Measurements from ENCODE around the gene TBCA. TPM values are rescaled to one million over a fixed set of nuclear protein-coding genes. Genes with fewer than 3 reads are reported as not detected.

Gene TBCA
- total RNA-seq, 1 experiment from 2014 or later = 302 TPM

DNA sequence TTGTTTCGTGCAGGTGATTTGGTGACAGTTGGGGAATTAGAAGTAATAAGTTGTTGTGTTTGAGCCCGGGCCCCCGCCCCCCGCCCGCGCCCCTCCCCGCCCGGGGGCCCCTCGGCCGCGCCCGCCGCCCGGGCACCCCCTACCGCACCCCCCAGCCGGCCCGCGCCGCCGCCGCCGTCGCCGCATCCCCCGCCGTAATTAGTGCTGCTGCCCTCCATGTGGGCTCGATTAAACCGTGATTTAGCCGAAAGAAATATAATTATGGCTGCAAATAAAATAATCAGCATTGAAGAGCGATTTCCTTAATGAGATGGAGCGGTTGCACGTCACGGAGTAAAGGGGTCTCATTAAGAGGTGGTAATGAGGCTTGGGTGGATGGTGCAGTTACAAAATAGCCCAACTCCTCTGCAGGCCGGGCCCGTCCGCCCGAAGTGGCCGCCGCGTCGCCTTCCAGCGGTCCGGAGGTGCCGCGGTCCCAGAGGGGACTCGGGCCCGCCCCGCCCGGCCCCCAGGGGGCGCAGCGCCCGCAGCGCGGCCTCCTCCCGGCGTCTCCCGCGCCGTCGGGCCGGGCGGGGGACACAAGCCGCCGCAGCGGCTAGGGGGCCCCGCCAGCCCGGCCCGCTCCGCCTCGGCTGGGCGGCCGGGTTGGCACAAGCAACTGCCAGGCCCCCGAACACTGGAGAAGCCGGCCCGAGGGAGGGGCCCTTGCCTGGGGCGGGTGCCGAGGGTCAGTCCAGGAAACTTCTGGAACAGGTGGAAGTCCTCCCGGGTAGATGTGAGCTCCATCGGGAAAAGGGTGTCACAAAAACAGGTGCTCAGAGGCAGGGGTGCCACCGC lies 130.8 kb downstream of the TBCA start:
- POLR2A ChIA-PET = no interaction called here
- no peaks in the 10 kb centered on the region for H3K4me1 ChIP-seq (ENCODE audit: control insufficient read depth, insufficient read depth, low read length)
- intact Hi-C loops (cut with micrococcal nuclease; ENCODE audit: unreplicated experiment) = no loop called here
- TF ChIP-seq, protein P1, sequence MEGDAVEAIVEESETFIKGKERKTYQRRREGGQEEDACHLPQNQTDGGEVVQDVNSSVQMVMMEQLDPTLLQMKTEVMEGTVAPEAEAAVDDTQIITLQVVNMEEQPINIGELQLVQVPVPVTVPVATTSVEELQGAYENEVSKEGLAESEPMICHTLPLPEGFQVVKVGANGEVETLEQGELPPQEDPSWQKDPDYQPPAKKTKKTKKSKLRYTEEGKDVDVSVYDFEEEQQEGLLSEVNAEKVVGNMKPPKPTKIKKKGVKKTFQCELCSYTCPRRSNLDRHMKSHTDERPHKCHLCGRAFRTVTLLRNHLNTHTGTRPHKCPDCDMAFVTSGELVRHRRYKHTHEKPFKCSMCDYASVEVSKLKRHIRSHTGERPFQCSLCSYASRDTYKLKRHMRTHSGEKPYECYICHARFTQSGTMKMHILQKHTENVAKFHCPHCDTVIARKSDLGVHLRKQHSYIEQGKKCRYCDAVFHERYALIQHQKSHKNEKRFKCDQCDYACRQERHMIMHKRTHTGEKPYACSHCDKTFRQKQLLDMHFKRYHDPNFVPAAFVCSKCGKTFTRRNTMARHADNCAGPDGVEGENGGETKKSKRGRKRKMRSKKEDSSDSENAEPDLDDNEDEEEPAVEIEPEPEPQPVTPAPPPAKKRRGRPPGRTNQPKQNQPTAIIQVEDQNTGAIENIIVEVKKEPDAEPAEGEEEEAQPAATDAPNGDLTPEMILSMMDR (IDR thresholded peaks at IDR 0.05) = peak; percentile 85
- TF ChIP-seq, protein P2, sequence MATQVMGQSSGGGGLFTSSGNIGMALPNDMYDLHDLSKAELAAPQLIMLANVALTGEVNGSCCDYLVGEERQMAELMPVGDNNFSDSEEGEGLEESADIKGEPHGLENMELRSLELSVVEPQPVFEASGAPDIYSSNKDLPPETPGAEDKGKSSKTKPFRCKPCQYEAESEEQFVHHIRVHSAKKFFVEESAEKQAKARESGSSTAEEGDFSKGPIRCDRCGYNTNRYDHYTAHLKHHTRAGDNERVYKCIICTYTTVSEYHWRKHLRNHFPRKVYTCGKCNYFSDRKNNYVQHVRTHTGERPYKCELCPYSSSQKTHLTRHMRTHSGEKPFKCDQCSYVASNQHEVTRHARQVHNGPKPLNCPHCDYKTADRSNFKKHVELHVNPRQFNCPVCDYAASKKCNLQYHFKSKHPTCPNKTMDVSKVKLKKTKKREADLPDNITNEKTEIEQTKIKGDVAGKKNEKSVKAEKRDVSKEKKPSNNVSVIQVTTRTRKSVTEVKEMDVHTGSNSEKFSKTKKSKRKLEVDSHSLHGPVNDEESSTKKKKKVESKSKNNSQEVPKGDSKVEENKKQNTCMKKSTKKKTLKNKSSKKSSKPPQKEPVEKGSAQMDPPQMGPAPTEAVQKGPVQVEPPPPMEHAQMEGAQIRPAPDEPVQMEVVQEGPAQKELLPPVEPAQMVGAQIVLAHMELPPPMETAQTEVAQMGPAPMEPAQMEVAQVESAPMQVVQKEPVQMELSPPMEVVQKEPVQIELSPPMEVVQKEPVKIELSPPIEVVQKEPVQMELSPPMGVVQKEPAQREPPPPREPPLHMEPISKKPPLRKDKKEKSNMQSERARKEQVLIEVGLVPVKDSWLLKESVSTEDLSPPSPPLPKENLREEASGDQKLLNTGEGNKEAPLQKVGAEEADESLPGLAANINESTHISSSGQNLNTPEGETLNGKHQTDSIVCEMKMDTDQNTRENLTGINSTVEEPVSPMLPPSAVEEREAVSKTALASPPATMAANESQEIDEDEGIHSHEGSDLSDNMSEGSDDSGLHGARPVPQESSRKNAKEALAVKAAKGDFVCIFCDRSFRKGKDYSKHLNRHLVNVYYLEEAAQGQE (IDR thresholded peaks at IDR 0.05; ENCODE audit: insufficient read depth in 1 of 2, low read depth in 2 of 2, low read length in 1 of 2) = no peak
- TF ChIP-seq POLR2AphosphoS5 (IDR thresholded peaks at IDR 0.05; ENCODE audit: low read depth, low read length) = no peak
- ATAC-seq (peak; percentile 96), DNase-seq (ENCODE audit: low read depth, low spot score) (no peak)
- in situ Hi-C loops (cut with HindIII; ENCODE audit: low pct_unique_long_range_greater_than_20kb, low sequenced_read_pairs) = no loop called here
- peaks cover 19% of the 10 kb centered on the region for H3K27me3 ChIP-seq (ENCODE audit: control insufficient read depth, insufficient read depth, low read length)
- BruUV-seq (replicated peaks) = no TSS peak
- peak overlapping the region; percentile 33 to 49 for H3K4me3 ChIP-seq (ENCODE audit: low read depth in 2 of 2, low read length in 2 of 2)
- H3K36me3 ChIP-seq (ENCODE audit: control insufficient read depth, insufficient read depth, low read length) = no peaks in the 10 kb centered on the region
- no peak overlapping the region for H3K27ac ChIP-seq (ENCODE audit: low read length)
- H3K9me3 ChIP-seq (ENCODE audit: control insufficient read depth, insufficient read depth, low read depth, low read length) = no peaks in the 10 kb centered on the region
- CTCF ChIA-PET = interaction anchor here (0.6 kb wide), 1 partner anchor 653 kb away, joined by 8 read pairs; no protein-coding TSS in a partner anchor

DNA sequence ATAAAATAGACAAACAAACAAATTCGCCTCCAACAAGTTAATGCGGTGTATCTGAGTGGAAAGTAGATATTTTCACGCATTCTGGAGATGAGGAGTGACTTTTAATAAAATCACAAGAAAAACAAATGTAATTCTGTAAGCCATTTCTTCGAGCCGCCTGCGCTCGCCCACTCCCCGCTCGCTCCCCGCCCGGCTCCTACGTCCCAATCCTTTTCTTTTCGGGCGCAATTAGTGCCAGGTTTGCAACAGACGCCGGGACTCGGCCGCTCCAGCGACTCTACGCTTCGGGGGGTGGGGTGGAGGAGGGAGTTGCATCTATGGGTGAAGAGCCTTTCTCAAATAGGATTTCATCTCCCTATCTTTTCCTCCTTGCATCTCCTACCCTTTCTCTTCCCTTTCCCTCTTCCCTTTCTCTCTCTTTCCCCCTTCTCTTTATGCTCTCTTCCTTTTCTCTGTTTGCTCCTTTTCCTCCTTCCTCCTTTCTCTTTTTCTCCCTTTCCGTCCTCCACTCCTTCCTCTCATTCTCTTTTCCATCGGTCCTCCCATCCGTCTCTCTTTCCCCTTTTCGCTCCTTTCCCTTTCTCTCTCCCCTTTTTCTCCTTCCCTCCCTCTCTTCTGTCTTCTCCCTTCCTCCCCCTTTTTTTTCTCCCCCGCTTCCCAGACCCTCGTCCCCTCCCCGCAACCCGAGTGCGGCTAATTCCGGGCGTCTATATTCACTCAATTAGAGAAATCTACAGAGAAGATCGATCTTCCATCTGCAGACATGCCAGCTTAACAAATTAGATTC lies 131.6 kb downstream of the TBCA start:
- Histone ChIP-seq H3K27ac (ENCODE audit: low read length) (no peak overlapping the region), H3K27me3 (ENCODE audit: control insufficient read depth, insufficient read depth, low read length) (peaks cover 19% of the 10 kb centered on the region), H3K9me3 (ENCODE audit: control insufficient read depth, insufficient read depth, low read depth, low read length) (no peaks in the 10 kb centered on the region), H3K36me3 (ENCODE audit: control insufficient read depth, insufficient read depth, low read length) (no peaks in the 10 kb centered on the region), H3K4me3 (ENCODE audit: low read depth in 2 of 2, low read length in 2 of 2) (peak overlapping the region; percentile 21 to 35), H3K4me1 (ENCODE audit: control insufficient read depth, insufficient read depth, low read length) (no peaks in the 10 kb centered on the region)
- in situ Hi-C loops (cut with HindIII; ENCODE audit: low pct_unique_long_range_greater_than_20kb, low sequenced_read_pairs) (no loop called here), intact Hi-C loops (cut with micrococcal nuclease; ENCODE audit: unreplicated experiment) (no loop called here)
- TF ChIP-seq POLR2AphosphoS5 (IDR thresholded peaks at IDR 0.05; ENCODE audit: low read depth, low read length) (no peak), TCF7L2 (IDR thresholded peaks at IDR 0.05; ENCODE audit: low read depth, low read length) (no peak), SIN3A (IDR thresholded peaks at IDR 0.05; ENCODE audit: borderline replicate concordance, insufficient read depth, low read depth, low read length) (no peak)
- TF ChIP-seq, protein P2 (IDR thresholded peaks at IDR 0.05; ENCODE audit: insufficient read depth in 1 of 2, low read depth in 2 of 2, low read length in 1 of 2) = no peak
- TF ChIP-seq, protein P1 (IDR thresholded peaks at IDR 0.05) = no peak
- no peak for ATAC-seq
- ChIA-PET CTCF (interaction anchor here (0.6 kb wide), 1 partner anchor 653 kb away, joined by 8 read pairs; no protein-coding TSS in a partner anchor), POLR2A (no interaction called here)
- no peak for DNase-seq (ENCODE audit: low read depth, low spot score)
- no TSS peak for BruUV-seq (replicated peaks)

All from Panc1 (cell line).